BLaER1 treated with 17β-estradiol and CSF1 and Interleukin-3, amounts not matched to agents 10 nM and 100 nM (cell line): ENCODE results near the gene ATP11C.

Experiments
- H3K27ac ChIP-seq, 11 experiments: shearing (Covaris generic); formaldehyde crosslinking; 2 replicates each; pipeline ENCODE4 v1.8.1; 2022
- H3K27me3 ChIP-seq, 11 experiments: shearing (Covaris generic); formaldehyde crosslinking; 2 replicates each; pipeline ENCODE4 v1.8.1; 2022
- H3K36me3 ChIP-seq, 11 experiments: shearing (Covaris generic); formaldehyde crosslinking; 2 replicates each; pipeline ENCODE4 v1.8.1; 2022
- H3K4me1 ChIP-seq, 10 experiments: shearing (Covaris generic); formaldehyde crosslinking; 2 replicates each; pipeline ENCODE4 v1.8.1; 2022
- H3K4me2 ChIP-seq, 11 experiments: shearing (Covaris generic); formaldehyde crosslinking; 2 replicates each; pipeline ENCODE4 v1.8.1; 2022
- H3K4me3 ChIP-seq, 10 experiments: shearing (Covaris generic); formaldehyde crosslinking; 2 replicates each; pipeline ENCODE4 v1.8.1; 2022
- H3K9ac ChIP-seq, 11 experiments: shearing (Covaris generic); formaldehyde crosslinking; 2 replicates each; pipeline ENCODE4 v1.8.1; 2022
- H3K9me3 ChIP-seq, 11 experiments: shearing (Covaris generic); formaldehyde crosslinking; replicated peaks in 1 of 11; 2 replicates each; pipeline ENCODE4 v1.8.1; 2022
- H4K20me1 ChIP-seq, 11 experiments: shearing (Covaris generic); formaldehyde crosslinking; 2 replicates each; pipeline ENCODE4 v1.8.1; 2022
- Cebpa-rat ChIP-seq, 11 experiments: shearing (Covaris generic); IDR thresholded peaks; 2 replicates each; pipeline ENCODE4 v1.8.1; 2022

Gene ATP11C

DNA sequence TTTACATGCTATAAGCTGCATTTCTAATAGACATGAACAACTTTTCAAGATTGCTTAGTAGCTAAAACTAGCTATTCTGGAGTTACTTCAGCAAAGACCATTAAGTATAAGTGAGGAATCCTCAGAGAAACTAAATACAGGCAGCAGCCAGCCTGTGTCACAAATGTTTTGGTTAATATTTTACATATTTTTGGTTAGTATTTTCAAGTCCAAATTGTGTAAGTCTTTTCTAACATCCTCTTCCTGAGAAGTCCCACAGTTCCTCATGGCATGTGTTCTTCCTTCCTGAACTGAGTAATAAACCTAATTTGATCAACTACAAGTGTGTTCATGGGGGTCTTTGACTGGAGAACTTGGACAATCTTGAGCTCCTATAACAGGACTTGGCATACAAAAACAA, 182.5 kb downstream of the ATP11C start:
- Histone ChIP-seq H3K27me3 (peaks cover 74 to 100% (median 97%) of the 10 kb centered on the region in 11 experiments), H3K4me1 (peaks cover 0 to 10% (median 2%) of the 10 kb centered on the region in 10 experiments; a peak in 4 of 20 replicates), H3K36me3 (peaks cover 16 to 69% (median 31%) of the 10 kb centered on the region in 11 experiments), H3K4me2 (0 out of 22 replicates have a peak overlapping the region, but pooled peaks of 1 of the 11 experiments have one; percentile 13), H3K4me3 (no peak overlapping the region), H3K27ac (no peak overlapping the region), H3K9me3 (peaks cover 22 to 27% (median 24%) of the 10 kb centered on the region in 11 experiments), H3K9ac (no peak overlapping the region), H4K20me1 (no peaks in the 10 kb centered on the region; a peak in 1 of 22 replicates)
- no peak for TF ChIP-seq Cebpa-rat (IDR thresholded peaks at IDR 0.05)

DNA sequence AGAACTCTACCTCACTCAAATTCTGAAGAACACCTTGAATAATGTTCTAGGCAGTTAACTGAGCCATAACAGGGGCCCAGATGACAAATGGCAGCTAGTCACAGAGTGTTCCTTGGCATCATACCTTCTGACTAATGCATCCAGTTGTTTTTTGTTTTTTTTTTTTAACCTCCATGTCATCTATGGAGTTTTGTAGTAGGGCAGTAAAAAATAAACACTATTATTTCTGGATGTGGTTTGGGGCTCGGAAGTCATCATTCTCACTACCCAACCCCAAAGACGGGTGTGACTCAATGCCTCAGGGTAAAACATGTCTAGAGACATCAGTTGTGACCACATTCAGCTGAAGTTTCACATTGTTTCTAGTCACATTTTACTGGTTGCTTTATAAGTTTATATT, 193.7 kb downstream of the ATP11C start:
- H3K9me3 ChIP-seq = peaks cover 0 to 3% (median 0%) of the 10 kb centered on the region in 11 experiments; a peak in 2 of 22 replicates
- H3K4me2 ChIP-seq = peak overlapping the region in 2 of 11 experiments; percentile 2 to 12; a peak in 1 of 22 replicates
- H3K36me3 ChIP-seq = peaks cover 10 to 83% (median 41%) of the 10 kb centered on the region in 11 experiments; a peak in 20 of 22 replicates
- peaks cover 0 to 7% (median 0%) of the 10 kb centered on the region in 11 experiments; a peak in 3 of 22 replicates for H4K20me1 ChIP-seq
- peaks cover 0 to 19% (median 5%) of the 10 kb centered on the region in 10 experiments; a peak in 7 of 20 replicates for H3K4me1 ChIP-seq
- no peak overlapping the region for H3K4me3 ChIP-seq
- TF ChIP-seq Cebpa-rat (IDR thresholded peaks at IDR 0.05) = no peak
- peaks cover 81 to 100% (median 95%) of the 10 kb centered on the region in 11 experiments for H3K27me3 ChIP-seq
- H3K9ac ChIP-seq = no peak overlapping the region
- peak overlapping the region in 2 of 11 experiments; percentile 5 to 25; a peak in 2 of 22 replicates for H3K27ac ChIP-seq

- Histone ChIP-seq H3K27me3 (peaks cover 81 to 100% (median 95%) of the 10 kb centered on the region in 11 experiments), H3K4me2 (no peak overlapping the region), H3K27ac (peak overlapping the region in 2 of 11 experiments; percentile 5 to 25; a peak in 1 of 22 replicates), H4K20me1 (peaks cover 0 to 7% (median 0%) of the 10 kb centered on the region in 11 experiments; a peak in 3 of 22 replicates), H3K9ac (no peak overlapping the region), H3K4me1 (peaks cover 0 to 19% (median 5%) of the 10 kb centered on the region in 10 experiments; a peak in 7 of 20 replicates), H3K9me3 (peaks cover 0 to 3% (median 0%) of the 10 kb centered on the region in 11 experiments; a peak in 2 of 22 replicates), H3K4me3 (no peak overlapping the region), H3K36me3 (peaks cover 10 to 83% (median 41%) of the 10 kb centered on the region in 11 experiments; a peak in 20 of 22 replicates)
- TF ChIP-seq Cebpa-rat (IDR thresholded peaks at IDR 0.05) = no peak
Measured at GRCh38 chrX:139738581-139738980, 194.3 kb downstream of the ATP11C start.

GRCh38 chrX:139736151-139736550, 196.7 kb downstream of the ATP11C start:
- TF ChIP-seq Cebpa-rat (IDR thresholded peaks at IDR 0.05) = no peak
- no peak overlapping the region for H3K27ac ChIP-seq
- H3K36me3 ChIP-seq = peaks cover 13 to 82% (median 42%) of the 10 kb centered on the region in 11 experiments; a peak in 20 of 22 replicates
- H4K20me1 ChIP-seq = peaks cover 0 to 7% (median 0%) of the 10 kb centered on the region in 11 experiments; a peak in 3 of 22 replicates
- peaks cover 87 to 100% (median 99%) of the 10 kb centered on the region in 11 experiments for H3K27me3 ChIP-seq
- peaks cover 0 to 19% (median 5%) of the 10 kb centered on the region in 10 experiments; a peak in 7 of 20 replicates for H3K4me1 ChIP-seq
- H3K9me3 ChIP-seq = peaks cover 0 to under 1% (median 0%) of the 10 kb centered on the region in 11 experiments; a peak in 2 of 22 replicates
- H3K9ac ChIP-seq = no peak overlapping the region
- no peak overlapping the region for H3K4me3 ChIP-seq
- no peak overlapping the region for H3K4me2 ChIP-seq

DNA sequence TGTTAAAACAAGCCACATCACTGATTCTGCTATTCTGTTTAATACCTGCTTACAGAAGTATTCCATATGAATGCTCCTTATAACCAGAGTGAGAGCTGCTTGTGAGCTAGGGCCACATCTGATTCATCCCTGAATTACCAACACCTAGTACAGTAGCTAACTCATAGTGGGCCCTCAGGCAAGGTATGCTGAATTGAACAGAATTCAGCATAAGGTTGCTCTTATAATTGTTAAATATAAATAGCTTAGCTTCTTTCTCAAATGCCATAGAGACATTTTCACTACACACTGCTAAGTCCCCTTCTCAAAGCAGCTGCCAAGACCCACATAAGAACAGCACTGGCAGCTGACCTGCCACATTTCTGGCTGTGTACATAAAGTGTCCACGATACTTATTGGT, 197.9 kb downstream of the ATP11C start:
- no peak for TF ChIP-seq Cebpa-rat (IDR thresholded peaks at IDR 0.05)
- Histone ChIP-seq H3K36me3 (peaks cover 13 to 76% (median 44%) of the 10 kb centered on the region in 11 experiments; a peak in 18 of 22 replicates), H3K9me3 (no peaks in the 10 kb centered on the region; a peak in 1 of 22 replicates), H3K4me3 (no peak overlapping the region), H3K27ac (no peak overlapping the region), H4K20me1 (peaks cover 0 to 7% (median 0%) of the 10 kb centered on the region in 11 experiments; a peak in 3 of 22 replicates), H3K4me2 (no peak overlapping the region), H3K4me1 (peaks cover 0 to 14% (median 1%) of the 10 kb centered on the region in 10 experiments; a peak in 7 of 20 replicates), H3K27me3 (peaks cover 88 to 100% (median 99%) of the 10 kb centered on the region in 11 experiments), H3K9ac (no peak overlapping the region)

- H3K9ac ChIP-seq = no peak overlapping the region
- H3K27me3 ChIP-seq = peaks cover 85 to 100% (median 95%) of the 10 kb centered on the region in 11 experiments
- H3K4me1 ChIP-seq = peaks cover 0 to 15% (median 2%) of the 10 kb centered on the region in 10 experiments; a peak in 10 of 20 replicates
- H3K4me2 ChIP-seq = no peak overlapping the region
- H3K4me3 ChIP-seq = no peak overlapping the region
- H3K9me3 ChIP-seq = no peaks in the 10 kb centered on the region
- H3K36me3 ChIP-seq = peaks cover 0 to 17% (median 5%) of the 10 kb centered on the region in 11 experiments; a peak in 6 of 22 replicates
- no peaks in the 10 kb centered on the region; a peak in 2 of 22 replicates for H4K20me1 ChIP-seq
- no peak overlapping the region for H3K27ac ChIP-seq
- TF ChIP-seq Cebpa-rat (IDR thresholded peaks at IDR 0.05) = no peak
Measured at GRCh38 chrX:139725720-139726119, 207.1 kb downstream of the ATP11C start.

DNA sequence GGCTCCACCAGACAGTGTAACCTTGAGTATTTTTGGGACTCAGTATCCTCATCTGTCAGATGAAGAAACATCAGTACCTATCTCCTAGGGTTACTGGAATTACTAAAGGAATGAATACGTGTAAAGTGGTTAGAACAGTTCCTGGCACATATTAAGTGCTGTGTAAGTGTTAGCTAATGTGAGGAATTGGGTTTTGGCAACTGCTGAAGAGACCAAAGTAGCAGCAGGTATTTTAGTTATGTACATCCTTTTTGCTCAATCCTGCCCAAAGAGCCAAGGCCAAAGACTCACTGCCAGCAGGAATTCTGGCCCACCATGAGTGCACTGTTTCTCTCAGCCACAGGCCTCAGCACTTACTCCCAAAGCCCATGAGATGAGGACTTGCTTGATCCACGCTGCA, 208.2 kb downstream of the ATP11C start:
- Histone ChIP-seq H3K9me3 (no peaks in the 10 kb centered on the region), H3K27me3 (peaks cover 80 to 97% (median 91%) of the 10 kb centered on the region in 11 experiments), H3K36me3 (peaks cover 0 to 10% (median 0%) of the 10 kb centered on the region in 11 experiments; a peak in 3 of 22 replicates), H3K27ac (no peak overlapping the region), H3K4me1 (peaks cover 0 to 15% (median 2%) of the 10 kb centered on the region in 10 experiments; a peak in 10 of 20 replicates), H3K9ac (no peak overlapping the region), H4K20me1 (no peaks in the 10 kb centered on the region; a peak in 2 of 22 replicates), H3K4me3 (no peak overlapping the region), H3K4me2 (no peak overlapping the region)
- TF ChIP-seq Cebpa-rat (IDR thresholded peaks at IDR 0.05) = no peak

DNA sequence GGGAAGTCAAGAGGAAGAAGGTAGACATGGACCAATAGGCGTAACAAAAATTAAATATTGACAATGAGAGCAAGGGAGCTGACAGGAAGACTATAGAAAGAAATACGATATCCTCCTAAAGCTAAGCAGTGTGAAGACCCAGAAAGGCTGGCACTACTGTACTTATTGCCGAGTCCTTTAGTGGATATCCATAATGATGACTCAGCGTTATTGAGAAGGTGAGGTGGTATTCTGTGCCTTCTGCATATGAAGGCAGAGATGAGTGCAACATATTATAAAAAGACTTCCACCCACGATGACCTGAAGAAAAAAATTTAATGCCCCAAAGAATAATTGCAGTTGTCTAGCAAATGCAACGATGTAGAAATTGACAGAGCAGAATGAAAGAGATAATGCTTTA, 211.9 kb downstream of the ATP11C start:
- Histone ChIP-seq H3K27me3 (peaks cover 68 to 97% (median 94%) of the 10 kb centered on the region in 11 experiments), H3K27ac (no peak overlapping the region), H3K4me2 (no peak overlapping the region), H3K4me1 (peaks cover 0 to 15% (median 2%) of the 10 kb centered on the region in 10 experiments; a peak in 10 of 20 replicates), H3K36me3 (no peaks in the 10 kb centered on the region), H3K4me3 (no peak overlapping the region), H3K9ac (no peak overlapping the region), H4K20me1 (no peaks in the 10 kb centered on the region; a peak in 4 of 22 replicates), H3K9me3 (no peaks in the 10 kb centered on the region)
- no peak for TF ChIP-seq Cebpa-rat (IDR thresholded peaks at IDR 0.05)

- no peaks in the 10 kb centered on the region for H3K9me3 ChIP-seq
- no peaks in the 10 kb centered on the region; a peak in 4 of 22 replicates for H4K20me1 ChIP-seq
- H3K4me2 ChIP-seq = no peak overlapping the region
- H3K27ac ChIP-seq = no peak overlapping the region
- H3K4me1 ChIP-seq = peaks cover 0 to 15% (median 2%) of the 10 kb centered on the region in 10 experiments; a peak in 10 of 20 replicates
- H3K9ac ChIP-seq = no peak overlapping the region
- H3K4me3 ChIP-seq = no peak overlapping the region
- no peaks in the 10 kb centered on the region for H3K36me3 ChIP-seq
- peaks cover 65 to 97% (median 94%) of the 10 kb centered on the region in 11 experiments for H3K27me3 ChIP-seq
- no peak for TF ChIP-seq Cebpa-rat (IDR thresholded peaks at IDR 0.05)
Measured at GRCh38 chrX:139720136-139720535, 212.7 kb downstream of the ATP11C start.
